Panc1 (cell line): Measurements from ENCODE around the gene CMIP.

Source experiments
- CTCF ChIP-seq: fragments of 450-650 bp; IDR thresholded peaks from 2 replicates; pipeline ENCODE4 v1.5.1; 2017; ENCODE audit warnings: mild to moderate bottlenecking
- SIN3A ChIP-seq: IDR thresholded peaks from 2 replicates; pipeline ENCODE4 v1.6.1; 2012; ENCODE audit warnings: low read depth, mild to moderate bottlenecking, low read length, moderate library complexity, borderline replicate concordance; ENCODE audit not compliant: insufficient read depth
- TCF7L2 ChIP-seq: IDR thresholded peaks from 2 replicates; pipeline ENCODE4 v1.6.1; 2011; ENCODE audit warnings: mild to moderate bottlenecking, low read depth, low read length, inconsistent platforms

- TF ChIP-seq TCF7L2 (no peak), CTCF (no peak), SIN3A (no peak)
These were observed 108.1 kb downstream of the CMIP start for GRCh38 chr16:81552743-81553079.
